Measurements from ENCODE around the gene SERAC1.

Gene SERAC1

GRCh38 chr6:158122048-158122447 is 46.0 kb downstream of the SERAC1 start:
- DNase-seq (ENCODE audit: low read depth in 3 of 3) = no peak

- no peak for DNase-seq (ENCODE audit: low read depth in 3 of 3)
Observed at GRCh38 chr6:158121335-158121734, 46.7 kb downstream of the SERAC1 start.

- no peak for DNase-seq (ENCODE audit: low read depth in 3 of 3)
Observed at GRCh38 chr6:158118886-158119285, 49.2 kb downstream of the SERAC1 start.

DNA sequence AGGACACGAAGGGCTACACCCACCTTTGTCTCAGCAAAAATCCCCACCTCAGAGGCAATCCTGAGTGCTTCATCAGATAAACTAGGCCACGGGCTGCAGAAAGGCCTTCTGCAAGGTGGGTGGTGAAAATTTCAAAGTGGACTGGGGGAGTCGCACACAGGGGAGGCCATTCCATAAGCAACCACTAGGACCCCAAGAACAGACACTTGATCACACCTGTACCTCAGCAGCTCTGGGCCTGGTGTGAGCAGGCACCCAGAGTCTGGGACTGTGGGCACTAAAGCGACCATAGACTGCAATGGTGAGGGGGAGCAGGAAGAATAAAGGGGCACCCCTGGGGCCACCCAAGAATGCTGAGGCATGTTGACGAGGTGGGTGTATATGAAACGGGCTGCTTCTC is 52.6 kb downstream of the SERAC1 start:
- DNase-seq (ENCODE audit: low read depth in 3 of 3) = no peak

- DNase-seq (ENCODE audit: low read depth in 3 of 3) = no peak
Observed at GRCh38 chr6:158115102-158115501, 53.0 kb downstream of the SERAC1 start.

GRCh38 chr6:158113802-158114201 is 54.3 kb downstream of the SERAC1 start:
- no peak for DNase-seq (ENCODE audit: low read depth in 3 of 3)

DNA sequence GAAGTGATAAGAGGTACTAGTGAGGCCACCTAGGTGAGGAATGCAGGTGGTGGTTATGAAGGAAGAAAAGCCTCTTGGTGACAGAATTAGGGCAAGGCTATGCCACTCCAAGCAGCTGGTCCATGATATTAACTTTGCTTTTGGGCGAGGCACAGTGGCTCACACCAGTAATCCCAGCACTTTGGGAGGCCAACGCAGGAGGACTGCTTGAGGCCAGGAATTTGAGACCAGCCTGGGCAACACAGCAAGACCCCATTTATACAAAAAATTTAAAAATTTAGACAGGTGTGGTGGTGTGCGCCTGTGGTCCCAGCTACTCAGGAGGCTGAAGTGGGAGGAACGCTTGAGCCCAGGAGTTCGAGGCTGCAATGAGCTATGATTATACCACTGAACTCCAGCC is 56.1 kb downstream of the SERAC1 start:
- DNase-seq (ENCODE audit: low read depth in 3 of 3) = no peak

DNA sequence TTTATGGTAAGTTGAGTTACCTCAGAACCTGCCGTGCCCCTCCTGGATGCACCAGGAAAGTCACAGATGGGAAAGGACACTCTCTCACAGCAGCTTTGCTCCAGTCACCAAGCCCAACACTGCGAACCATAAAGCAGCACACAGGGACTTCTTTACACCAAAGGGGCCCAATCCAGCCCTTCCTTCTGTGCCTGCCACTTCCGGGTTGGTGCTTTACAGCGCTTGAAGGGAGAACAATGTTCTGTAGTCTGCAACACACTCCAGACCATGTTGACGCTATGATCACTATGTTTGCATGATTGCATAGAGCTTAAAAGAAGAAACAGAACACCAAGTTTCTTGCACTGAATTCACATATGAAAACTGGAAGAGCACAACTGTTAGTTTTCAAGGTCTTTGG is 57.1 kb downstream of the SERAC1 start:
- DNase-seq (ENCODE audit: low read depth in 3 of 3) = no peak

GRCh38 chr6:158109748-158110147 is 58.3 kb downstream of the SERAC1 start:
- DNase-seq (ENCODE audit: low read depth in 3 of 3) = no peak

GRCh38 chr6:158104696-158105095 is 63.4 kb downstream of the SERAC1 start:
- DNase-seq (ENCODE audit: low read depth in 3 of 3) = no peak

DNA sequence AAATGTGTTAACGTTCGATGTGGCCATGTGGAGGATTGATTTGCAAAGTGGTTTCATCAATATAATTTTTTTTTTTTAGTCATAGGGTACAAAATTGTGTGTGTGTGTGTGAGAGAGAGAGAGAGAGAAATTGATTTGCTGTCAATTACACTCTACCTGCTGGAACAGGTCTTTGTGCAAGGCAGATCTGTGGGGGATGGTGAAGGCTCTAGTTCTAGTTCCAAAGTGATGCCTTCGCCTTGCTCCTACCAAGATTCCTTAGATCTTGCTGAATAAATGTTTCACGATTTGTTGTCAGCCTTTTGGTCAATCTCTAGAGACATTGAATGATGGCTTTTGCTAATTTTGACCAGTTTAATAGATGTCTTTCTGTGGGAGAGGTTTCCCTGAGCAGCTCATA is 64.8 kb downstream of the SERAC1 start:
- DNase-seq (ENCODE audit: low read depth in 3 of 3) = no peak

GRCh38 chr6:158095671-158096070 is 72.4 kb downstream of the SERAC1 start:
- DNase-seq (ENCODE audit: low read depth in 3 of 3) = no peak

GRCh38 chr6:158095031-158095430 is 73.0 kb downstream of the SERAC1 start:
- no peak for DNase-seq (ENCODE audit: low read depth in 3 of 3)

DNA sequence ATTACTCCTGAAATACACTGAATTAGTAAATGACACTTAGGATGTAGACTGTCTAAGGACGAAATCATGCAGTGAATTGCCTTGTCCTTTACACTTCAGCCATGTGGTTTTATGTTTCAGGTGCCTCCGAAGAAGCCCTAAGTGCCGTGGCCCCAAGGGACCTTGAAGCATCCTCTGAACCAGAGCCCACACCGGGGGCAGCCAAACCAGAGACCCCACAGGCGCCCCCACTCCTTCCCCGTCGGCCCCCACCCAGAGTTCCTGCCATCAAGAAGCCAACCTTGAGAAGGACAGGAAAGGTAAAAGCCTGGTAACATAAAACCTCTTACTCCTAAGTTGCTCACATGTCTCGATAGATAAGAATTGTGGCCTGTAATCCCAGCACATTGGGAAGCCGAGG is 75.3 kb downstream of the SERAC1 start:
- DNase-seq (ENCODE audit: low read depth in 3 of 3) = no peak

GRCh38 chr6:158087224-158087867 is 80.7 kb downstream of the SERAC1 start:
- DNase-seq (ENCODE audit: low read depth in 3 of 3) = no peak

- no peak for DNase-seq (ENCODE audit: low read depth in 3 of 3)
Observed at GRCh38 chr6:158086504-158087223, 81.4 kb downstream of the SERAC1 start.

DNA sequence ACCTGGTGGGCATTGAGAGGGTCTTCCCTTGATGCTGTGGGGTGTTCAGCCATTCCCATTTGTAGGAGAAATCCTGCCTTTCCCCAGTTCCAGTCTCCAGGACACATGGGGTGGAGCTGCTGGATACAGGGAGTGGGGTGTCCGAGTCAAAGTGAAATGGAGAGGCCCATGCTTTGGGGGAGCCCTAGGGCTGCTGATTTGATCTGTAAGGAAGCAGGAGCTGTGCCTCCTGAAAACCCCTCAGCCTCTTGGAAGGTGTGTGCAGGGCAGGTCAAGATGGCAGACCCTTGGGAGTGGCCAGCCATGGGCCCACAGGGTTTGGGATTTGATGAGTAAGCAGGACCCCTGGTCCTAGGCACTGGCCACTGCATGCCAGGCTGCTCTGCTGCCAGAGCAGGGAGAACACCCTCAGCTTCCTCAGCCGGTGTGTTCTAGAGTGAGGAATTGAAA is 82.0 kb downstream of the SERAC1 start:
- no peak for DNase-seq (ENCODE audit: low read depth in 3 of 3)

GRCh38 chr6:158085261-158086053 is 82.6 kb downstream of the SERAC1 start:
- no peak for DNase-seq (ENCODE audit: low read depth in 3 of 3)

- DNase-seq (ENCODE audit: low read depth in 3 of 3) = no peak
Observed at GRCh38 chr6:158083455-158084325, 84.4 kb downstream of the SERAC1 start.

DNA sequence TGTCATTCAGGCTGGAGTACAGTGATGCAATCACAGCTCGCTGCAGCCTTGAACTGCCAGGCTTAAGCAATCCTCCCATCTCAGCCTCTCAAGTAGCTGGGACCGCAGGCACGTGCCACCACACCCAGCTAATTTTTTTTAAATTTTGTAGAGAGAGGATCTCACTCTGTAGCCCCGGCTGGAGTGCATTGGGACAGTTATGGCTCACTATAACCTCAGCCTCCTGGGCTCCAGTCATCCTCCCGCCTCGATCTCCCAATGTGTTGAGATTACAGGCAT is 86.5 kb downstream of the SERAC1 start:
- DNase-seq (ENCODE audit: low read depth in 3 of 3) = no peak

GRCh38 chr6:158080849-158081656 is 87.0 kb downstream of the SERAC1 start:
- DNase-seq (ENCODE audit: low read depth in 3 of 3) = no peak

Data from stimulated activated CD4-positive, alpha-beta T cell treated with anti-CD3 and anti-CD28 coated beads, TNF-alpha, amount 100 ng/mL, for 4 hours (primary cell).